ENCODE measurements around the gene CACHD1.

CACHD1 gene

DNA sequence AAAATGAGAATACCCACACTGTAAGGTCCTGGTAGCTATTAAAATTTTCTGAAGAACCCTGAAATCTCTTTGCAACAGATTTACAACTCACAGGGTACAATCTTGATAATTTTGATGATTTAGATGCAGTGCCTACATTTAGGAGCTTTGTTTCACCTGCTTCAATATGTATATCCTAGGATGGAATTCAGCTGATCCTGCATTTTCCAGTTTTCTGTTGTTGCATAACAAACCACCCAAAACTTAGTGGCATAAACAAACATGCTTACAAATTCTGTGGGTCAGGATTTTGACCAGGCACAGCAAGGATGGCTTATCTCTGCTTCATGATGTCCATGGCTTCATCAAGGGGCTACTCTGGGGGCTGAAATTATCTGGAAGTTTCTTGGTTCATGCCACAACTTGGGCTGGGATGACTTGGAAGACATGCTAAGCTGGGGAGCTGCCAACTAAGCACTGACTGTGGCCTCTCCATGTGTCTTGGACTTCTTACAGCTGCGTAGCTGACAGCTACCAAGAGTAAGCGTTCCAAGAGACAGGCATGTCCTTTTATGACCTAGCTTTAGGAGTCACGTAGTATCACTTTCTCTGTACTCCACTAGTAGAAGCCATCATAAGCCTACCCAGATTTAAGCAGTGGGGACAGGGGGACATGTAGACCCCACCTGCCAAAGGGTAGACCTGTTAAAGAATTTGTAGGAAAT lies 108.5 kb downstream of the CACHD1 start:
- no peak overlapping the region for H3K4me2 ChIP-seq (ENCODE audit: low read depth, low read length, poor library complexity, severe bottlenecking)
- no peaks in the 10 kb centered on the region for H3K79me2 ChIP-seq (ENCODE audit: insufficient read depth, low read length)
- no peaks in the 10 kb centered on the region for H3K9me2 ChIP-seq (replicated peaks; ENCODE audit: insufficient read depth, low read length)
- H3K36me3 ChIP-seq (ENCODE audit: low read length): no peaks in the 10 kb centered on the region
- H4K20me1 ChIP-seq (ENCODE audit: low read depth, low read length): no peaks in the 10 kb centered on the region
- H3K27ac ChIP-seq (ENCODE audit: low read depth, low read length): no peak overlapping the region
- no peaks in the 10 kb centered on the region for H3F3A ChIP-seq (ENCODE audit: insufficient read depth)
- no peaks in the 10 kb centered on the region for H3K27me3 ChIP-seq (ENCODE audit: low read length)
- H2AFZ ChIP-seq (ENCODE audit: low read depth, low read length, severe bottlenecking): no peak overlapping the region
- TF ChIP-seq EZH2phosphoT487 (conservative IDR thresholded peaks at IDR 0.05; ENCODE audit: low read length): no peak
- TF ChIP-seq, protein P1, sequence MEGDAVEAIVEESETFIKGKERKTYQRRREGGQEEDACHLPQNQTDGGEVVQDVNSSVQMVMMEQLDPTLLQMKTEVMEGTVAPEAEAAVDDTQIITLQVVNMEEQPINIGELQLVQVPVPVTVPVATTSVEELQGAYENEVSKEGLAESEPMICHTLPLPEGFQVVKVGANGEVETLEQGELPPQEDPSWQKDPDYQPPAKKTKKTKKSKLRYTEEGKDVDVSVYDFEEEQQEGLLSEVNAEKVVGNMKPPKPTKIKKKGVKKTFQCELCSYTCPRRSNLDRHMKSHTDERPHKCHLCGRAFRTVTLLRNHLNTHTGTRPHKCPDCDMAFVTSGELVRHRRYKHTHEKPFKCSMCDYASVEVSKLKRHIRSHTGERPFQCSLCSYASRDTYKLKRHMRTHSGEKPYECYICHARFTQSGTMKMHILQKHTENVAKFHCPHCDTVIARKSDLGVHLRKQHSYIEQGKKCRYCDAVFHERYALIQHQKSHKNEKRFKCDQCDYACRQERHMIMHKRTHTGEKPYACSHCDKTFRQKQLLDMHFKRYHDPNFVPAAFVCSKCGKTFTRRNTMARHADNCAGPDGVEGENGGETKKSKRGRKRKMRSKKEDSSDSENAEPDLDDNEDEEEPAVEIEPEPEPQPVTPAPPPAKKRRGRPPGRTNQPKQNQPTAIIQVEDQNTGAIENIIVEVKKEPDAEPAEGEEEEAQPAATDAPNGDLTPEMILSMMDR (IDR thresholded peaks at IDR 0.05; ENCODE audit: insufficient read depth, low read length, poor library complexity, severe bottlenecking): no peak
- H3K9me3 ChIP-seq (ENCODE audit: insufficient read depth, low read length): no peaks in the 10 kb centered on the region
- no peak overlapping the region for H3K4me3 ChIP-seq (ENCODE audit: insufficient read depth, low read length, poor library complexity, severe bottlenecking)
- no peak overlapping the region for H3K9ac ChIP-seq (ENCODE audit: low read length)

DNA sequence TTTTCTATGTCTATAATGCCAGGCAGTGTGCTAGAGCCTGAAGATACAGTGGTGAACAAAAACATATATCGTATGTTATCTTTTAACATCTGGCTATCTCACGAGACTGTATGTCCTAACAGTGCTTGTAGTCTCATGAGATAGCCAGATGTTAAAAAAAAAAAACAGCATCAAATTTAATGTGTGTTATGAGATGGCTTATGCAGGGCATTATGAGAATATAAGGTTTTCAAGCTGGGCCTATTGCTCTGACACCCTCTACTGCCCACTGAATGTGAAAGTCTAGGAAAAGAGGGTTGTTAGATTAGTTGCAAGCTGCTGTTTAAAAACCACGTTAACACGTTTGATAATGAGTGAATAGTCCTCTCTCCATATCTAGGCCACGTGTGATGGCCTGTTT lies 109.8 kb downstream of the CACHD1 start:
- Histone ChIP-seq H3K4me2 (ENCODE audit: low read depth, low read length, poor library complexity, severe bottlenecking) (no peak overlapping the region), H2AFZ (ENCODE audit: low read depth, low read length, severe bottlenecking) (no peak overlapping the region), H3K9me2 (replicated peaks; ENCODE audit: insufficient read depth, low read length) (no peaks in the 10 kb centered on the region), H3K4me3 (ENCODE audit: insufficient read depth, low read length, poor library complexity, severe bottlenecking) (no peak overlapping the region), H4K20me1 (ENCODE audit: low read depth, low read length) (no peaks in the 10 kb centered on the region), H3K27ac (ENCODE audit: low read depth, low read length) (no peak overlapping the region), H3K36me3 (ENCODE audit: low read length) (no peaks in the 10 kb centered on the region), H3K79me2 (ENCODE audit: insufficient read depth, low read length) (no peaks in the 10 kb centered on the region), H3K9me3 (ENCODE audit: insufficient read depth, low read length) (no peaks in the 10 kb centered on the region), H3K9ac (ENCODE audit: low read length) (no peak overlapping the region), H3K27me3 (ENCODE audit: low read length) (no peaks in the 10 kb centered on the region), H3F3A (ENCODE audit: insufficient read depth) (no peaks in the 10 kb centered on the region)
- TF ChIP-seq, protein P1 (IDR thresholded peaks at IDR 0.05; ENCODE audit: insufficient read depth, low read length, poor library complexity, severe bottlenecking): no peak
- TF ChIP-seq EZH2phosphoT487 (conservative IDR thresholded peaks at IDR 0.05; ENCODE audit: low read length): no peak

DNA sequence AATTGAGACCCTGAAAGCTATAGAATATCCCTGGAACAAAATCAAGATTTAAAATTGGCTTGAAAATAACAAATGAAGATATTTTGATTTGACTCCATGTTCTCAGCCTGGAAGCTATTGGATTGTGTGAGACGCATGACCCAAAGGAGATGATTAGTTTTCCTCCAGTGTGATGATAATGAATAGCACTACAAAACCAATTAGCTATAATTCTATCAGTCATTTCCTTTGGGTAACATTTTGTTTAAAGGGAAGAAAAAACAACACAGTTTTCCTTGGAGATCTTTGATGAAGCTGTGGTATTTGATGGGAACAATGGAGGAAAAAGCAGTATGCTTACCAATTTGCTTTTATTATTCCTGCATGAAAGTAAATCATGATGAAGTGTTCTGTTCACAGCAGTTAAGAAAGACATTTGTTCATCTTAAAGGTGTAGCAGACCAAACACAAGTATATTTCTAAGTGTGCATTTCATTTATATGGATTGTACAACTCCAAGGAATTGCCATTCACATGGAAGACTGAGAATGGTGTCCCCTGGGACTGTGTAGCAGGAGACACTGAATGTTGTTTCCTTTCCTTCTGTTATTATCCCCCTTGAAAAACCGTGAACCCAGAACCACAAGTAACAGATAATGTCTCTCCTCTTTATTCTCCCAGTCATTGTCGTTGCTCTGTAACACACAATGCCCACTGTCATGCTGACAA lies 111.4 kb downstream of the CACHD1 start:
- H3K79me2 ChIP-seq (ENCODE audit: insufficient read depth, low read length): no peaks in the 10 kb centered on the region
- no peak overlapping the region for H3K27ac ChIP-seq (ENCODE audit: low read depth, low read length)
- TF ChIP-seq, protein P1 (IDR thresholded peaks at IDR 0.05; ENCODE audit: insufficient read depth, low read length, poor library complexity, severe bottlenecking): no peak
- no peak for TF ChIP-seq EZH2phosphoT487 (conservative IDR thresholded peaks at IDR 0.05; ENCODE audit: low read length)

More for the DNA sequence above, 111.4 kb downstream of the CACHD1 start:
- H3K4me2 ChIP-seq (ENCODE audit: low read depth, low read length, poor library complexity, severe bottlenecking): no peak overlapping the region
- H3K27me3 ChIP-seq (ENCODE audit: low read length): no peaks in the 10 kb centered on the region
- no peaks in the 10 kb centered on the region for H3K9me3 ChIP-seq (ENCODE audit: insufficient read depth, low read length)
- no peaks in the 10 kb centered on the region for H3K36me3 ChIP-seq (ENCODE audit: low read length)
- H2AFZ ChIP-seq (ENCODE audit: low read depth, low read length, severe bottlenecking): no peak overlapping the region
- no peak overlapping the region for H3K4me3 ChIP-seq (ENCODE audit: insufficient read depth, low read length, poor library complexity, severe bottlenecking)
- no peaks in the 10 kb centered on the region for H4K20me1 ChIP-seq (ENCODE audit: low read depth, low read length)
- no peaks in the 10 kb centered on the region for H3K9me2 ChIP-seq (replicated peaks; ENCODE audit: insufficient read depth, low read length)
- no peak overlapping the region for H3K9ac ChIP-seq (ENCODE audit: low read length)
- no peaks in the 10 kb centered on the region for H3F3A ChIP-seq (ENCODE audit: insufficient read depth)

Measured in SU-DHL-6 (cell line).